ENCODE measurements around the gene PMPCA. TPM values are rescaled to one million over a fixed set of nuclear protein-coding genes. Genes with fewer than 3 reads are reported as not detected.

PMPCA gene
- total and polyA plus RNA-seq, 2 experiments from 2014 or later = 61.3 to 88.2 TPM

GRCh38 chr9:136376457-136376856 lies 34.0 kb upstream of the PMPCA start:
- no peak overlapping the region for H3K27ac Mint-ChIP-seq
- Histone ChIP-seq H3K79me2 (replicated peaks; ENCODE audit: insufficient read depth) (no peaks in the 10 kb centered on the region), H3K4me2 (no peak overlapping the region), H3F3A (replicated peaks; ENCODE audit: low read depth) (no peaks in the 10 kb centered on the region), H3K9me2 (ENCODE audit: insufficient read depth) (no peaks in the 10 kb centered on the region), H3K27me3 (ENCODE audit: insufficient read depth) (no peaks in the 10 kb centered on the region), H2AFZ (no peak overlapping the region), H3K36me3 (ENCODE audit: insufficient read depth) (no peaks in the 10 kb centered on the region), H4K20me1 (replicated peaks; ENCODE audit: insufficient read depth) (peaks cover 4% of the 10 kb centered on the region; the same call in 1 of the 2 replicates), H3K4me3 (no peak overlapping the region), H3K4me1 (ENCODE audit: insufficient read depth) (no peaks in the 10 kb centered on the region), H3K27ac (ENCODE audit: low read depth) (no peak overlapping the region)
- H3K36me3 Mint-ChIP-seq (ENCODE audit: low read depth) = peaks cover 9% of the 10 kb centered on the region; the same call in 2 of the 3 replicates
- peaks cover 3% of the 10 kb centered on the region for H3K27me3 Mint-ChIP-seq (ENCODE audit: insufficient read depth, low read depth, poor library complexity)
- H3K4me3 Mint-ChIP-seq = no peak overlapping the region
- no peak for TF ChIP-seq ETS1 (IDR thresholded peaks at IDR 0.05)
- TF ChIP-seq NANOG (IDR thresholded peaks at IDR 0.05; ENCODE audit: borderline replicate concordance) = no peak
- no peak for TF ChIP-seq EZH2phosphoT487 (IDR thresholded peaks at IDR 0.05; ENCODE audit: unreplicated experiment)
- H3K4me1 Mint-ChIP-seq = no peaks in the 10 kb centered on the region
- DNase-seq (ENCODE audit: low spot score) (no peak), ATAC-seq (no peak)
- H3K9me3 Mint-ChIP-seq = no peaks in the 10 kb centered on the region

- no peaks in the 10 kb centered on the region for H3K36me3 ChIP-seq (ENCODE audit: insufficient read depth)
- no peaks in the 10 kb centered on the region for H3K9me2 ChIP-seq (ENCODE audit: insufficient read depth)
- peaks cover 4% of the 10 kb centered on the region; the same call in 1 of the 2 replicates for H4K20me1 ChIP-seq (replicated peaks; ENCODE audit: insufficient read depth)
- H3K27ac Mint-ChIP-seq = no peak overlapping the region
- no peak overlapping the region for H3K27ac ChIP-seq (ENCODE audit: low read depth)
- no peak overlapping the region for H2AFZ ChIP-seq
- H3K9me3 Mint-ChIP-seq = no peaks in the 10 kb centered on the region
- no peak overlapping the region for H3K4me2 ChIP-seq
- H3K27me3 Mint-ChIP-seq (ENCODE audit: insufficient read depth, low read depth, poor library complexity) = peaks cover 3% of the 10 kb centered on the region
- no peaks in the 10 kb centered on the region for H3K4me1 Mint-ChIP-seq
- H3K4me1 ChIP-seq (ENCODE audit: insufficient read depth) = no peaks in the 10 kb centered on the region
- peaks cover 15% of the 10 kb centered on the region for H3K36me3 Mint-ChIP-seq (ENCODE audit: low read depth)
- H3K4me3 Mint-ChIP-seq = no peak overlapping the region
- no peaks in the 10 kb centered on the region for H3F3A ChIP-seq (replicated peaks; ENCODE audit: low read depth)
- H3K79me2 ChIP-seq (replicated peaks; ENCODE audit: insufficient read depth) = no peaks in the 10 kb centered on the region
- H3K4me3 ChIP-seq = no peak overlapping the region
- ATAC-seq (no peak), DNase-seq (ENCODE audit: low spot score) (no peak)
- no peaks in the 10 kb centered on the region for H3K27me3 ChIP-seq (ENCODE audit: insufficient read depth)
- TF ChIP-seq CREB1 (CRISPR knock-in tag; IDR thresholded peaks at IDR 0.05; ENCODE audit: low read depth) (no peak), JUNB (IDR thresholded peaks at IDR 0.05; ENCODE audit: unreplicated experiment) (no peak), ETS1 (IDR thresholded peaks at IDR 0.05) (no peak), ZNF331 (CRISPR knock-in tag; IDR thresholded peaks at IDR 0.05; ENCODE audit: low read depth) (no peak), ZNF114 (CRISPR knock-in tag; IDR thresholded peaks at IDR 0.05) (no peak), REST (IDR thresholded peaks at IDR 0.05; ENCODE audit: unreplicated experiment) (no peak), NANOG (IDR thresholded peaks at IDR 0.05; ENCODE audit: borderline replicate concordance) (no peak), STAT1 (IDR thresholded peaks at IDR 0.05; ENCODE audit: unreplicated experiment) (no peak), CTCF (conservative IDR thresholded peaks at IDR 0.05; ENCODE audit: low read depth in 2 of 2) (no peak)
Observed at GRCh38 chr9:136377341-136378169, 32.9 kb upstream of the PMPCA start.

All from GM23338 (cell line).